Non-pigmented ciliary epithelial cell (primary cell): ENCODE data around the gene CFAP74.
"Not testable (repeated sequence)": the region's sequence is repeated elsewhere in the genome, so short reads cannot be mapped to it uniquely, and the experiment has no call there.

Experiments
- DNase-seq: peaks from one replicate; pipeline ENCODE4 v3.0.0-alpha.2; 2010; ENCODE audit warnings: low read depth

CFAP74 gene

GRCh38 chr1:1895456-1896336 lies 107.9 kb downstream of the CFAP74 start:
- DNase-seq: no peak

- no peak for DNase-seq
Measured at GRCh38 chr1:1895060-1895418, 108.5 kb downstream of the CFAP74 start.

GRCh38 chr1:1894354-1895059 lies 109.1 kb downstream of the CFAP74 start:
- no peak for DNase-seq

- DNase-seq: no peak
Measured at GRCh38 chr1:1893997-1894353, 109.6 kb downstream of the CFAP74 start.

- no peak for DNase-seq
Measured at GRCh38 chr1:1893291-1893985, 110.1 kb downstream of the CFAP74 start.

- no peak for DNase-seq
Measured at GRCh38 chr1:1892763-1893120, 110.8 kb downstream of the CFAP74 start.

GRCh38 chr1:1892079-1892762 lies 111.4 kb downstream of the CFAP74 start:
- no peak for DNase-seq

- no peak for DNase-seq
Measured at GRCh38 chr1:1891349-1892078, 112.1 kb downstream of the CFAP74 start.

DNA sequence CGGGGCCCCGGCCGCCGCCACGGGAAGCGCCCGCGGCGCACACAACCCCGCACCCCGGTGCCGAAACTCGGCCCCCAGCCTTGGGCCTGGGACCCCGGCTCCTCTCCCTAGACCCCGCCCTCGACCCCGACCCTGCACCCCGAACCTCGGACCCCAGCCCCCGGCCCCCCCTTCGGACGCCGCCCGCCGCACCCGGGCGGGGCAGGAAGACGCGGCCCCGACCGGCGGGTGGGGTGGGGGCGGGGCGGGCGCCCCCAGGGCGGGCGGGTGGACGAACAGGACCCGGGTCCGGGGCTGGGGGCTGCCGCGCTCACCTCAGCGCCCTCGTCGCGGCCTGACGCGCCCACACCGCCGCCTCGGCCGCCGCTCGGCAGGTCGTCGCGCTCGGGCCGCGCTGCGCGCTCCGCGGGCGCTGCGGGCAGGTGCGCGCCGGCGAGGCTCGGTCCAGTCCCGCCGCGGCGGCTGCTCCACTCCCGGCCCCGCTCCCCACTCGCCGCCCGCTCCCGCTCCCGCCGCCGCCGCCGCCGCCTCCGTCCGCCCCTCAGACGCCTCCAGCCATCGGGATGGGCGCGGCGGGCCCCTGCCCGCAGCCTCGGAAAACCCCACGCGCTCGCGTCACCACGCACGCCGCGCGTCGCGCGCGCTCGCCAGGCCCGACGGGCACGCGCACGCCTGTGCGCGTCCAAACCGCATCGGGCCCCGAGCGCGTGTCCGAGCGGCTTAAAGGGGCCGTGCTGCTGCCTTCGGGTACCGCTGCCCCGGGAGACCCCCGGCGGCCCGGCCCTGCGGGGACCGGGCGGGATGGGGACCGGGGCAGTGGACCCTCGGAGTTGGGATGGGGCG lies 112.9 kb downstream of the CFAP74 start, which contains the start of gene GNB1:
TSS of gene GNB1 (minus strand) at position 582 of the 843 bp plus-strand sequence. CDS start 65,634 bp downstream, outside the sequence.
- peak; percentile 28 for DNase-seq

DNA sequence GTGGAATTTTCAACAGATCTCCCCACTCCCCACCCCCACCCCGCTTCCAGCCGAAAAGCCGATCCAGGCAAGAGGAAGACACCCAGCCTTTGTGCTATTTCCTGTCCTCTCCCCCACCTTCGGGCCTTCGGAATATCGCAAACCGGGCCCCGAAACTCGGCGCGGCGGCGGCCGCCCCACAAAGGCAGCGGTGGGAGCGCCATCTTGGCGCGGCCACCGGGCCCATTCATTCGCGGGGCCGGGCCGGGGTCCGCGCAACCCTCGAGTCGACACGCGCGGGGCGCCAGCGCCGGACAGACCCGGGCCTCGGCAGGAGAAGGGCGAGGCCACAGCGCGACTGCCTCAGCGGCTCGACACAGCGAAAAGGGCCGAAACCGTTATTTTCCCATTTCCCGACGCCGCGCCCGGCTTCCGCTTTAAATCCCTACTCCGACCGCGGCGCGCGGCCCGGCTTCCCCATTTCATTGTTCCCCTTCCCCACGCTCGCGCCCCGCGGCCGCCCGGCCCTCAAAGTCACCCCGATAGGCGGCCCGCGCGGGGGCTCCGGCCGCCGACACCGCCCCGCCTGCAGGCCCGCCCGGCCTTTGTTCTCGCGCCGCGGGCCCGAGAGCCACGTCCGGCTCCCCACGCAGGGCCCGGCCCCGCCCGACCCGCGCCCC lies 113.6 kb downstream of the CFAP74 start:
- DNase-seq: no peak

DNA sequence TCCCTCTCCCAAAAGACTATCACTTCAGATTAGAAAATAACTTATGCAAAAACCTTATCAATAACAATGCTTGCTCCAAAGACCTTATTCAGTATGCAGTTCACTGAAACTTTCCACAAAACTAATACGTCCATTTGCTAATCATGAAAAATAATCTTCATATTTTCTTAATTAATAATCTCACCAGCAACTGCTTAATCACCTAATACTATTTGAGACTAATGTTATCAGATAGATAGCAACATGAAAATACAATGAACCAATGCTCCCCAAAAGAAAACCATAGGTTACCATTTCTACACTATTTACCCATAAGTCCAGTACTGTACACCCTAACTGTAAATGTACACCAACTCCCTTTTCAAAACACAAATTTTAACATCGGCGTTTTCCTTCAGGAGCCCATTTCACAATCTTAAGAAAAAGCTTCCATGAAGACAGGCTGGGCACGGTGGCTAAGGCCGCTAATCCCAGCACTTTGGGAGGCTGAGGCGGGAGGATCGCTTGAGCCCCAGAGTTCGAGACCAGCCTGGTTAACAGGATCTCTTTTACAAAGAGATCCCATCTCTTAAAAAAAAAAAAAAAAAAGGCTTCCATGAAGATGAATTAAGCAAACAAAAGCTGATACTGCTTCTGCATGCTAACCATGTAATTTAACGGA lies 114.4 kb downstream of the CFAP74 start:
- no peak for DNase-seq

GRCh38 chr1:1883890-1884289 lies 119.7 kb downstream of the CFAP74 start:
- not testable (repeated sequence) for DNase-seq

GRCh38 chr1:1883092-1883873 lies 120.3 kb downstream of the CFAP74 start:
- DNase-seq: no peak

GRCh38 chr1:1881727-1882126 lies 121.9 kb downstream of the CFAP74 start:
- DNase-seq: no peak

DNA sequence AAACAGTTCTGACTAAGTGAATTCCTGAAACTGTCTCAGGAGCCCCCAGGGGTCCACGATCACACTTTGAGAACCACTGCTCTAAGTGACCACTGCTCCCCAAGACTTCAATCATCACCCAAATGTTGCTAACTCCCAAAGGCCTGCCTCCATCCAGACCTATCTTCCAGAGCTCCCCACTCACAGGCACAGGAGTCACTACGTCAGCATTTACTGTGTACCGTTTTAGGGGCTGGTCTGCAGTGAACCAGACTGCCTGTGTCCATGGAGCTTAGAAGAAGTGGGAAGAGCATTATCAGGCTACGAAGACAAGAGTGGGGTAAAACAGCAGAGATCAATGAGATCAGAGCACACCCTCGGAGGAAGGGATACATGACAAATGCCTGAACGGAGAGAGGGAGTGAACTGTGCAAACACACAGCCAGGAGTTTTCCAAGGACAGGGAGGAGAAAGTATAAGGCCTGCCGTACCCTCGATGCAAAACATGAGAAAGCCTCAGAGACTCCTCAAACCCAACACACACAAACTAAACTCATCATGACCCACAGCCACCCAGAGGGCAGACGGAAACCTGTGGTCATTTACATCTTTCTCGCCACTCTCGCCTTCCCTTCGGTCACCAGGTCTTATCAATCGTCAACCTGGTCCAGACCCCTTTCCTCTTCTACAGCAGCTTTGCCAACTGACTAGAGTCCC lies 122.8 kb downstream of the CFAP74 start:
- DNase-seq: no peak

DNA sequence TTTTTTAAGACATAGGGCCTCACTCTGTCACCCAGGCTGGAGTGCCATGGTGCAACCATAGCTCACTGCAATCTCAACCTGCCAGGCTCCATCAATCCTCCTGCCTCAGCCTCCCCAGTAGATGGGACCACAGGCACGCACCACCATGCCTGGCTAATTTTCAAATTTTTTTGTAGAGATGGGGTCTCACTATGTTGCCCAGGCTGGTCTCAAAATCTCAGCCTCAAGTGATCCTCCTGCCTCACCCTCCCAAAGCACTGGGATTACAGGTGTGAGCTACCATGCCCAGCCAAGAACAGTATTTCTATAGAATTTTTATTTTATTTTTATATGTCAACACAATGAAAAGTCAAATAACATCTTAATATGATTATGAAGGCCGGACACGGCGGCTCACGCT lies 123.6 kb downstream of the CFAP74 start:
- no peak for DNase-seq

GRCh38 chr1:1877865-1878436 lies 125.6 kb downstream of the CFAP74 start:
- DNase-seq: no peak
